K562 (cell line): Measurements from ENCODE around the gene SLC4A1. TPM values are rescaled to one million over a fixed set of nuclear protein-coding genes. Genes with fewer than 3 reads are reported as not detected.

Source experiments
- ATAC-seq: fragments of 200-7000 bp; cut with Tn5 transposase; 3 replicates; pipeline ENCODE4 v1.9.1; 2020; ENCODE audit warnings: moderate library complexity
- BruUV-seq: library from RNA; stranded (reverse); fragments of 400-500 nt; replicated peaks from 2 replicates; lab custom pipeline; 2021; lab: Mats Ljungman, UMichigan
- CTCF ChIA-PET: fragments of 300-600 bp; formaldehyde crosslinking; extraction: SDS; loops from one replicate; lab custom pipeline; 2021; ENCODE audit warnings: low intra/inter-chr PET ratio; lab: Yijun Ruan, JAX
- POLR2A ChIA-PET: fragments of 300-600, 350-650 bp; sonication (Branson Sonifier 250); formaldehyde crosslinking; extraction: SDS; loops from one replicate; lab custom pipeline; 2021; ENCODE audit warnings: antibody characterized with exemption, inconsistent platforms; lab: Yijun Ruan, JAX
- DNase-seq, 4 experiments: peaks; one replicate each; pipeline versions ENCODE4 v3.0.0 to v3.0.0-alpha.2; 2011 to 2018; ENCODE audit warnings: low spot score in 3 of 4, mixed read lengths in 3 of 4; ENCODE audit errors: extremely low read depth in 1 of 4
- FAIRE-seq: peaks from 2 replicates; lab custom pipeline; 2011; peaks lifted over from hg19 to GRCh38; lab: Jason Lieb, UNC
- H2AFZ ChIP-seq: 2 replicates; pipeline ENCODE4 v1.6.0; 2011; ENCODE audit warnings: low read depth, low read length, control low read depth, inconsistent platforms
- H3K27ac ChIP-seq: fragments of 200-600 bp; 3 replicates; pipeline ENCODE4 v1.8.0; 2011; ENCODE audit warnings: low read depth, mild to moderate bottlenecking, control low read depth, inconsistent platforms, low read length, moderate library complexity, mixed read lengths; ENCODE audit errors: extremely low read depth
- H3K27me3 ChIP-seq, 2 experiments: fragments of 300-600 bp in 1 of 2; 2 replicates in 1 of 2; 3 replicates in 1 of 2; pipeline versions ENCODE4 v1.6.0 to v1.8.0; 2011; ENCODE audit warnings: inconsistent platforms in 2 of 2, low read length in 2 of 2, mild to moderate bottlenecking in 1 of 2, mixed read lengths in 1 of 2, moderate library complexity in 1 of 2; ENCODE audit not compliant: control insufficient read depth in 2 of 2, insufficient read depth in 2 of 2
- H3K36me3 ChIP-seq: fragments of 300-600 bp; 3 replicates; pipeline ENCODE4 v1.8.0; 2011; ENCODE audit warnings: mild to moderate bottlenecking, low read length, inconsistent platforms; ENCODE audit not compliant: control insufficient read depth, insufficient read depth
- H3K4me1 ChIP-seq, 2 experiments: fragments of 200-600 bp in 1 of 2; replicated peaks in 1 of 2; 2 replicates in 1 of 2; 3 replicates in 1 of 2; pipeline versions ENCODE4 v1.5.1 to v1.8.0; 2011; ENCODE audit warnings: inconsistent platforms in 2 of 2, low read length in 2 of 2, mild to moderate bottlenecking in 1 of 2, mixed read lengths in 1 of 2, moderate library complexity in 1 of 2; ENCODE audit not compliant: control insufficient read depth in 2 of 2, insufficient read depth in 2 of 2
- H3K4me2 ChIP-seq: 2 replicates; pipeline ENCODE4 v1.6.1; 2011; ENCODE audit warnings: low read length, control low read depth, inconsistent platforms, mixed read lengths; ENCODE audit not compliant: insufficient read depth
- H3K4me3 ChIP-seq: fragments of 200-600 bp; sonication (generic), shearing (Covaris generic); 2 replicates; pipeline ENCODE4 v1.5.1; 2016; ENCODE audit warnings: control low read depth, inconsistent platforms
- H3K79me2 ChIP-seq: fragments of 200-600 bp; 3 replicates; pipeline ENCODE4 v1.8.0; 2011; ENCODE audit warnings: low read length, inconsistent platforms; ENCODE audit not compliant: control insufficient read depth, insufficient read depth
- H3K9ac ChIP-seq, 2 experiments: 2 replicates each; pipeline versions ENCODE4 v1.6.0 to v1.6.1; 2011; ENCODE audit warnings: low read depth in 2 of 2, low read length in 2 of 2, control low read depth in 1 of 2, inconsistent platforms in 1 of 2, mild to moderate bottlenecking in 1 of 2, mixed read lengths in 1 of 2; ENCODE audit not compliant: insufficient read depth in 1 of 2
- H3K9me1 ChIP-seq: one replicate; pipeline ENCODE4 v1.6.0; 2011; ENCODE audit warnings: inconsistent platforms, mild to moderate bottlenecking, low read length, moderate library complexity; ENCODE audit not compliant: control insufficient read depth, insufficient read depth
- H3K9me3 ChIP-seq: replicated peaks from 2 replicates; pipeline ENCODE4 v1.5.1; 2011; ENCODE audit warnings: low read depth, low read length, inconsistent platforms; ENCODE audit not compliant: control insufficient read depth, insufficient read depth
- H4K20me1 ChIP-seq: replicated peaks from 2 replicates; pipeline ENCODE4 v1.6.1; 2011; ENCODE audit warnings: low read length, inconsistent platforms, mixed read lengths; ENCODE audit not compliant: control insufficient read depth, insufficient read depth
- CCAR2 ChIP-seq: fragments of 200-400 bp; formaldehyde crosslinking; IDR thresholded peaks from 2 replicates; pipeline ENCODE4 v1.6.1; 2017; ENCODE audit warnings: mild to moderate bottlenecking, low read depth, low read length
- CREM ChIP-seq: IDR thresholded peaks from 2 replicates; pipeline ENCODE4 v1.6.1; 2014; ENCODE audit warnings: antibody characterized with exemption, low read depth
- DDX20 ChIP-seq: fragments of 450-650 bp; IDR thresholded peaks from 2 replicates; pipeline ENCODE4 v1.6.1; 2016; ENCODE audit warnings: missing genetic modification characterization, low read depth, mild to moderate bottlenecking, missing compliant biosample characterization, moderate library complexity
- MAZ ChIP-seq, 2 experiments: fragments of 450-650 bp in 1 of 2; sonication (generic) in 1 of 2; formaldehyde crosslinking; IDR thresholded peaks in 1 of 2; conservative IDR thresholded peaks in 1 of 2; 2 replicates each; pipeline versions ENCODE4 v1.4.0 to v1.5.0; 2020; ENCODE audit warnings: mild to moderate bottlenecking in 1 of 2, missing genetic modification reagents in 1 of 2
- NEUROD1 ChIP-seq: fragments of 150-350 bp; IDR thresholded peaks from 2 replicates; pipeline ENCODE4 v1.6.1; 2014; ENCODE audit warnings: borderline replicate concordance, low read length, low read depth; ENCODE audit not compliant: partially characterized antibody
- RBM22 ChIP-seq: fragments of 200-400 bp; formaldehyde crosslinking; IDR thresholded peaks from 2 replicates; pipeline ENCODE4 v1.6.1; 2018; ENCODE audit warnings: low read length, low read depth; ENCODE audit not compliant: poor library complexity, severe bottlenecking
- SMAD4 ChIP-seq: fragments of 250-450 bp; sonication (Bioruptor Pico); conservative IDR thresholded peaks from 2 replicates; pipeline ENCODE4 v1.8.0; 2021; ENCODE audit warnings: inconsistent platforms, mild to moderate bottlenecking, moderate library complexity
- SMARCE1 ChIP-seq: fragments of 450-650 bp; IDR thresholded peaks from 2 replicates; pipeline ENCODE4 v1.7.1; 2016; ENCODE audit warnings: mild to moderate bottlenecking
- ZNF124 ChIP-seq: sonication (generic); formaldehyde crosslinking; IDR thresholded peaks from 2 replicates; pipeline ENCODE4 v1.8.1; 2022; ENCODE audit warnings: missing genetic modification reagents
- ZNF146 ChIP-seq: IDR thresholded peaks from one replicate; pipeline ENCODE4 v1.6.1; 2018; ENCODE audit warnings: missing compliant biosample characterization; ENCODE audit not compliant: unreplicated experiment
- ZNF695 ChIP-seq: fragments of 450-650 bp; formaldehyde crosslinking; IDR thresholded peaks from 2 replicates; pipeline ENCODE4 v1.4.0; 2020; ENCODE audit warnings: mild to moderate bottlenecking, moderate library complexity
- WGBS: fragments of 100-300 bp; shearing (Covaris generic); methylation state at CpG from one replicate; pipeline ENCODE4 v1.1.6; 2016; ENCODE audit warnings: low coverage, mixed read lengths; ENCODE audit not compliant: insufficient coverage; ENCODE audit errors: missing lambda C conversion rate; 5-methylcytosine and 5-hydroxymethylcytosine counted together
- in situ Hi-C: fragments of 300-500 bp; cut with MboI; formaldehyde crosslinking; loops from 4 replicates; pipeline ENCODE4 v1.15.0; 2018; ENCODE audit warnings: inconsistent platforms, mixed read lengths
- intact Hi-C: fragments of 100-400 bp; cut with micrococcal nuclease; formaldehyde crosslinking; loops from 2 replicates; pipeline ENCODE4 v1.14.2; 2022
- polyA plus RNA-seq, 8 experiments: library from polyadenylated mRNA; depleted of rRNA in 4 of 8; stranded (reverse) in 5 of 8; unstranded in 3 of 8; fragments of >200 nt; fragmentation: Nextera tagmentation in 2 of 8; fragmentation: Illumina TruSeq in 1 of 8; extraction: Ambion mirVana in 2 of 8; extraction: Trizol in 1 of 8; gene quantifications; 2 replicates each; pipeline versions ENCODE4 v1.2.1 to v1.2.3, GENCODE V29; 2011 to 2014; ENCODE audit warnings: inconsistent platforms in 1 of 8, missing spikeins in 1 of 8
- total RNA-seq, 7 experiments: library from RNA; depleted of rRNA in 6 of 7; stranded (reverse); fragments of >200 nt in 6 of 7; fragmentation: Illumina TruSeq in 2 of 7; extraction: Trizol in 2 of 7; gene quantifications; 2 replicates each; pipeline versions ENCODE4 v1.2.1 to v1.2.3, GENCODE V29; 2011 to 2021; ENCODE audit warnings: low replicate concordance in 1 of 7
- TF ChIP-seq, protein P1 (sequence below): IDR thresholded peaks from 3 replicates; pipeline ENCODE4 v1.6.1; 2011; ENCODE audit warnings: borderline replicate concordance, mild to moderate bottlenecking; ENCODE audit not compliant: insufficient read length, insufficient read depth

SLC4A1 gene
- total and polyA plus RNA-seq, 9 of the 15 experiments (the other 6 are each of a cell fraction or from before 2014, with no cell fraction given), result 0.14 to 1.00 (median 0.53) TPM

DNA sequence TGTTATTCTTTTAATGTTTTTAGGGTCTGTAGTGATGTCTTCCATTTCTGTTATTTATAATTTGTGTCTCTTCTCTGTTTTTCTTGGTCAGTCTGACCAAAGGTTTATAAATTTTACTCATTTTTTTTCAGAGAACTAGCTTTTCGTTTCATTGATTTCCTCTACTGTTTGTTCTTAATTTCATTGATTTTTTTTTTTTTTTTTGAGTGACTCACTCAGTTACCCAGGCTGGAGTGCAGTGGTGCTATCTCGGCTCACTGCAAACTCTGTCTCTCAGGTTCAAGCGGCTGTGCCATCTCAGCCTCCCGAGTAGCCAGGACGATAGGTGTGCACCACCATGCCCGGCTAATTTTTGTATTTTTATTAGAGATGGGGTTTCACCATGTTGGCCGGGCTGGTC, 35.9 kb downstream of the SLC4A1 start:
- no peak overlapping the region for H3K4me3 ChIP-seq
- TF ChIP-seq ZNF124 (CRISPR knock-in tag), result no peak
- TF ChIP-seq SMAD4 (CRISPR knock-in tag), result no peak
- no peak for TF ChIP-seq CREM
- no peak for TF ChIP-seq DDX20 (tag)
- no peak for TF ChIP-seq NEUROD1
- TF ChIP-seq SMARCE1, result no peak
- TF ChIP-seq, protein P1, sequence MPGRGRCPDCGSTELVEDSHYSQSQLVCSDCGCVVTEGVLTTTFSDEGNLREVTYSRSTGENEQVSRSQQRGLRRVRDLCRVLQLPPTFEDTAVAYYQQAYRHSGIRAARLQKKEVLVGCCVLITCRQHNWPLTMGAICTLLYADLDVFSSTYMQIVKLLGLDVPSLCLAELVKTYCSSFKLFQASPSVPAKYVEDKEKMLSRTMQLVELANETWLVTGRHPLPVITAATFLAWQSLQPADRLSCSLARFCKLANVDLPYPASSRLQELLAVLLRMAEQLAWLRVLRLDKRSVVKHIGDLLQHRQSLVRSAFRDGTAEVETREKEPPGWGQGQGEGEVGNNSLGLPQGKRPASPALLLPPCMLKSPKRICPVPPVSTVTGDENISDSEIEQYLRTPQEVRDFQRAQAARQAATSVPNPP, result no peak
- TF ChIP-seq ZNF695 (CRISPR knock-in tag), result no peak
- TF ChIP-seq CCAR2, result no peak
- TF ChIP-seq ZNF146 (CRISPR knock-in tag), result no peak
- no peak for TF ChIP-seq RBM22
- no peak for TF ChIP-seq MAZ (CRISPR knock-in tag; conservative IDR thresholded peaks at IDR 0.05 in 1 of 2, IDR thresholded peaks at IDR 0.05 in 1 of 2)
- H4K20me1 ChIP-seq, result no peaks in the 10 kb centered on the region
- no peaks in the 10 kb centered on the region for H3K79me2 ChIP-seq
- ChIA-PET CTCF (no interaction called here), POLR2A (interaction anchor here (0.8 kb wide), 1 partner anchor 287 kb away, joined by 3 read pairs; no protein-coding TSS in a partner anchor)
- no TSS peak for BruUV-seq
- H3K9me1 ChIP-seq, result no peaks in the 10 kb centered on the region
- in situ Hi-C loops (no loop called here), intact Hi-C loops (no loop called here)
- no peaks in the 10 kb centered on the region for H3K27me3 ChIP-seq
- no peaks in the 10 kb centered on the region for H3K36me3 ChIP-seq
- DNase-seq (no peak), FAIRE-seq (no peak), ATAC-seq (no peak)
- peaks cover 6 to 16% of the 10 kb centered on the region in 2 experiments; a peak in 2 of 5 replicates for H3K4me1 ChIP-seq
- H3K9ac ChIP-seq, result no peak overlapping the region
- no peak overlapping the region for H3K4me2 ChIP-seq
- WGBS, result 28% methylated on average over 7 of the region's 7 CpGs
- no peak overlapping the region for H2AFZ ChIP-seq
- no peak overlapping the region for H3K27ac ChIP-seq
- H3K9me3 ChIP-seq, result no peaks in the 10 kb centered on the region
